Fibroblast of lung (primary cell): ENCODE measurements around the gene ITFG2.

Experiments used
- EZH2 ChIP-seq: IDR thresholded peaks from 2 replicates; pipeline ENCODE4 v1.5.1; 2012; ENCODE audit warnings: low read length, control low read depth, mild to moderate bottlenecking; ENCODE audit errors: missing control alignments
- TF ChIP-seq, protein P1 (sequence below), 2 donors: IDR thresholded peaks in 1 of 2; conservative IDR thresholded peaks in 1 of 2; 1 replicate in 1 of 2; 2 replicates in 1 of 2; pipeline ENCODE4 v1.5.1; 2011 to 2012; ENCODE audit warnings: low read length in 2 of 2, control low read depth in 1 of 2, inconsistent platforms in 1 of 2, low read depth in 1 of 2, mild to moderate bottlenecking in 1 of 2

DNA sequence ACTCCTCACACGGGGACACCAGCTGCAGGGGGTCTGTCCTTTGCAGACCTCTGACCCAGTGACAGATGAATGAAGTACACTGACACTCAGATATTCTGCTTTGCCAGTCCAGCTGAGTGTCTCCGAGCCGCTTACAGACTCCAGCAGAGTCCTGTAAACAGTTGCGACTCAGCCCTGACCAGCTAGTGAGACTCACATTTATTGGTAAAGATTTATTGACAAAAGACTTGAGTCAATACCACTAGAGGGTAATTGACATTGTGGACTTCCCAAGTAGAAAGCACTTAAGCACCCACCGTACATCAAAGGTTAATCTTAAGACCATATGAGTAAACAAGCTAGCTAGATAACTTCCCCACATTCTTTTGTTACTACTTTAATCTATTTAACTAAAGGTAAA, 27.5 kb upstream of the ITFG2 start:
- TF ChIP-seq, protein P1, sequence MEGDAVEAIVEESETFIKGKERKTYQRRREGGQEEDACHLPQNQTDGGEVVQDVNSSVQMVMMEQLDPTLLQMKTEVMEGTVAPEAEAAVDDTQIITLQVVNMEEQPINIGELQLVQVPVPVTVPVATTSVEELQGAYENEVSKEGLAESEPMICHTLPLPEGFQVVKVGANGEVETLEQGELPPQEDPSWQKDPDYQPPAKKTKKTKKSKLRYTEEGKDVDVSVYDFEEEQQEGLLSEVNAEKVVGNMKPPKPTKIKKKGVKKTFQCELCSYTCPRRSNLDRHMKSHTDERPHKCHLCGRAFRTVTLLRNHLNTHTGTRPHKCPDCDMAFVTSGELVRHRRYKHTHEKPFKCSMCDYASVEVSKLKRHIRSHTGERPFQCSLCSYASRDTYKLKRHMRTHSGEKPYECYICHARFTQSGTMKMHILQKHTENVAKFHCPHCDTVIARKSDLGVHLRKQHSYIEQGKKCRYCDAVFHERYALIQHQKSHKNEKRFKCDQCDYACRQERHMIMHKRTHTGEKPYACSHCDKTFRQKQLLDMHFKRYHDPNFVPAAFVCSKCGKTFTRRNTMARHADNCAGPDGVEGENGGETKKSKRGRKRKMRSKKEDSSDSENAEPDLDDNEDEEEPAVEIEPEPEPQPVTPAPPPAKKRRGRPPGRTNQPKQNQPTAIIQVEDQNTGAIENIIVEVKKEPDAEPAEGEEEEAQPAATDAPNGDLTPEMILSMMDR (conservative IDR thresholded peaks at IDR 0.05 in 1 of 2, IDR thresholded peaks at IDR 0.05 in 1 of 2; ENCODE audit: low read depth in 1 of 2, low read length in 2 of 2) = no peak
- TF ChIP-seq EZH2 = no peak
